NCI-H1048 (cell line): ENCODE data around the gene PTGDR.

ENCODE experiments used
- DNase-seq: peaks from one replicate; lab custom pipeline; 2025; lab: John Stamatoyannopoulos, UW

Gene PTGDR

GRCh38 chr14:52265253-52265652 is 2.2 kb upstream of the PTGDR start:
- DNase-seq: no peak

DNA sequence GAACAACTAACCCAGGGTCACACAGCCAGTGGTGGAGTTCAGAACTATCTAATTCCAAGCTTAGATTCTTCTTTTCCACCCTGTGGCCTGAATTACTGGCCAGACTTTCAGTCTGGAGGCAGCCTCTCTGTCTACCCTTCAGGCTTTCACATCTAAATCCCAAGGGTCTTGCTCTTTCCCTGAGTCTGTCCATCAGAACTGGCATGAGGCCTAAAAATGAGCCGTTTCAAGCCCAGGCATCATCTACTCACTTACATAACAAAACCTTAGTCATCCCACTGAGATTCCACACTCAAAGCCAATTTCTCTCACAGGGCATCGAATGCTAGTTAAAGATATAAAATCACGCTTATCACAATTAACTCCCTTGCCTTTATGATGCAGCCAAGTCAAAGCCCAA is 1.3 kb upstream of the PTGDR start:
- no peak for DNase-seq

GRCh38 chr14:52266782-52267181 is 716 bp upstream of the PTGDR start:
- DNase-seq: no peak

DNA sequence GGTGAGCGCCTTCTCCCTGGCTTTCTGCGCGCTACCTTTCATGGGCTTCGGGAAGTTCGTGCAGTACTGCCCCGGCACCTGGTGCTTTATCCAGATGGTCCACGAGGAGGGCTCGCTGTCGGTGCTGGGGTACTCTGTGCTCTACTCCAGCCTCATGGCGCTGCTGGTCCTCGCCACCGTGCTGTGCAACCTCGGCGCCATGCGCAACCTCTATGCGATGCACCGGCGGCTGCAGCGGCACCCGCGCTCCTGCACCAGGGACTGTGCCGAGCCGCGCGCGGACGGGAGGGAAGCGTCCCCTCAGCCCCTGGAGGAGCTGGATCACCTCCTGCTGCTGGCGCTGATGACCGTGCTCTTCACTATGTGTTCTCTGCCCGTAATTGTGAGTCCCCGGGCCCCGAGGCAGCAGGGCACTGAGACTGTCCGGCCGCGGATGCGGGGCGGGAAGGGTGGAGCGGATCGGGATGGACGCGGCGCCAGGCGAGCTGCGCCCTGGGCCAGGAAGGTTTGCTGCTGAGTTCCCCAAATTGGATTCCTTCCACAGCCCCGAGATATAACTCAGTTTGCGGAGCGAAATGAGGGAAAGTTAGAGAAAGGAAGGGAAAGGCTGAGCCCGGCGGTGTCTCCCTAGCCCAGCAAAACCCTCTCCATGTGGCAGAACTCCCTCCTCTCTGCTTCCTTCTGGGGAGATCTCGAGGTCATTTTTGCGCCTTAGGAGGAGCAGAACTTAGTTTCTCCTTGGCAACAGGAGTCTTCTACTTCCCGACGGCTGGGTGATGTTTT is 972 bp downstream of the PTGDR start:
- DNase-seq: no peak

DNA sequence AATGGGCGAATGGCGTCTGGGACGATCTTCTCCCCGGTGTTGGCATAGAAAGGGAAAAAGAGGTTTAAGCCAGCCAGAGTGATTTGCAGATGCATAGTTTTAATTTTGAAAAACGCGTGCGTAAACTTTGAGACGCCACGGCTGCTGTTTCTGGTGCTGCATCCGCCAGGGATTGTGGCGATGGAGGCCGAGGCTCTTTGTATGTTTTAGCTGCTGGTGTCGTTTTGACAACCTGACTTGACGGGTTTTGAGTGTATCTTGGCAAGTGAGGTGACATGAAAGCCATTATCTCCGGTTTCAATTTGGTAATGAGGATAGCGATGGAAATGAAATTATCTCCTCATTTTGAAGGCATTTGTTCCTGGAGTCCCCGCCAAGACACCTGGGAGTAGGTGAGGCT is 1.6 kb downstream of the PTGDR start:
- DNase-seq: no peak

GRCh38 chr14:52269982-52270381 is 2.5 kb downstream of the PTGDR start:
- no peak for DNase-seq

DNA sequence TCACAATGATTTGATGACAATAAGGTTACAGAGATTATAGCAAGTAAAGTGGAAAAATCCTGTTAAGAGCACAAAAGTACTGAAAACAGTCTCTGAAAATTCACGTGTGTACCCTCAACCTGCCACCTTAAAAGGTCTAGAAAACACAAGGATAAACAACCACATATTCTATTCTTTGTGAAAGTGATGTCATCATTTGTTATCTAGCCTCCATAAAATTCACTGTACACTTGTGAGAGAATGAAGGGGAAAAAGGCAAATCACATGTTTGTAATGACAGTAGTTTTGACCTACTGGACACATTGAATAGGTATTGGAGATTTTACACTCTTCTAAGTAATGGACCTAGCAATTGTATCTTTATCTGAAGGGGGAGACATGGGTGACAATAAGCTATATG is 4.0 kb downstream of the PTGDR start:
- no peak for DNase-seq

DNA sequence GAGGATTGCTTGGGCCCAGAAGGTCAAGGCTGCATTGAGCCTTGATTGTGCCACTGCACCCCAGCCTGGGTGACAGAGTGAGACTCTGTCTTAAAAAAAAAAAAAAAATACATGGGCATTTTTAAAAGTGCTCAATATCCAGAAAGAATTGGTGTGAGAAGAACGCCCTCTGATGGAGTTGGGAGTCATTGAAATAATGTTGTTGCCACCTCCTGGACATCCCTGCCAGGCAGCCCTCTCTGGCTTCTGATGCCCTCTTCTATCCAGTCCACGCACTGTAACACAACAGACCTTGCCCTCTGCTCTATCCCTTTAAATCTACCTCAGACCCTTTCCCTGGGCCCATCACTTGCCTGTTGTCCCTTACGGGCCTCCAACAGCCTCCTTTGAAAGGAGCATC is 4.9 kb downstream of the PTGDR start:
- DNase-seq: no peak

- no peak for DNase-seq
These were observed 7.9 kb downstream of the PTGDR start for GRCh38 chr14:52275372-52275771.

DNA sequence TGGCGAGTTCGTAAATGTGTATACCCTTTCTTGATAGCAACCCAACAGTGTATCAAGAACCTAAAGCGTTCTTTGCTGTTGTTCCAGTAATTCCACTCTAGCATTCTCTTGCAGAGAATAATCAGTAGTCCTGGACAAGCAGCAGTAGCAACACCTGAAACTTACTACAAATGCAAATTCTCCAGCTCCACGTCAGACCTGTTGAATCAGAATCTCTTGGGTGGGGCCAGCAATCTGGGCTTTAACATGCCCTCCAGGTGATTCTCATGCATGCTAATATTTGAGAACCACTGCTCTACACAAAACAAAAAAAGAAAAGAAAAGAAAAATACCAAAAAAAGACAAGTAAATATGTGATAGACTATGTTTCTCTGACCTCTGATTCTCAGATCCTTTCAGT is 10.1 kb downstream of the PTGDR start:
- no peak for DNase-seq

GRCh38 chr14:52279408-52279807 is 11.9 kb downstream of the PTGDR start:
- no peak for DNase-seq

DNA sequence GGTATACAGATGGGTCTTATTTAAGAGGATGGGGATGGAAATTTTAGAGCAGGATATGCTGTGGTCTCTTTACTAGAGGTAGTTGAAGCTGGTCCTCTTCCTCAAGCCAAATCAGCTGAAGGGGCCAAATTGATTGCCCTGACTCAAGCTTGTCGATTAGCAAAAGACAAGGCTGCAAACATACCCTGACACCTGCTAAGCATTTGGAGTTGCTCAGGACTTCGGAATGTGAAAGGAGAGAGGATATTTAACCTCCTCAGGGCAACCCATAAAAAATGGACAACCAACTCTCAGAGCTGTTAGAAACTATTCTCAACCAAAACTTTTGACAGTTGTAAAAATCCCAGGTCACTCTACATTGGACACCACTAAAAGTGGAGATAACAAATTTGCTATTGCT is 15.6 kb downstream of the PTGDR start:
- DNase-seq: no peak

GRCh38 chr14:52286661-52287649 is 19.5 kb downstream of the PTGDR start:
- no peak for DNase-seq

DNA sequence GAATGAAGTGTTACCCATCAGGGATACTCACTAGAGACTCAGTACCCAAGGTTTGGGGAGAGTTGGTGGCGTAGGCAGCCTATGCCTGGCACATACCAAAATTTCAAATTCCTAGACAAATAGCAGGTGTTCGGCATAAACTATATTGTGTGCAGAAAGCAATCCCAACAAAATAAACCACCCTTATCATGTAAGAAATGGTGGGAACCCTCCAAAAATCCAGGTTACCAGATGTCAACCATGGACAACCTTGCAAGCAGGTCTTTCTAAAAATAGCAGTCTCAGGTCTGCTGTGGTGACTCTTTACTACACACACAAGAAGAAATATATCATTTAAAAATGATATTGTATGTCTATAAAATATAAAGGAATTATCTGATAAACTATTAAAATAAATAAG is 28.9 kb downstream of the PTGDR start:
- no peak for DNase-seq

DNA sequence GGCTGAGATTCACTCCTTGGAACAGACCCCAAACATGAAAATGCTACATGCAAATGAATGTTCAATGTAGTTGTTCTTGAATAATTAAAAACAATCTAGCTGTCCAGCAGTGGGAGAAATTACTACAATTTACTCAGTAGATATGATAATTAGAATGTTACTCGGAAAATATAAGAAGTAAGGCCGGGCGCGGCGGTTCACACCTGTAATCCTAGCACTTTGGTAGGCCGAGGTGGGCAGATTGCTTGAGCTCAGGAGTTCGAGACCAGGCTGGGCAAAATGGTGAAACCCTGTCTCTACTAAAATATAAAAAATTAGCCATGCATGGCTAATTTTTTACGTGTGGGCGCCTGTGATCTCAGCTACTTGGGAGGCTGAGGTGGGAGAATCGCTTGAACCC is 31.3 kb downstream of the PTGDR start:
- DNase-seq: no peak

DNA sequence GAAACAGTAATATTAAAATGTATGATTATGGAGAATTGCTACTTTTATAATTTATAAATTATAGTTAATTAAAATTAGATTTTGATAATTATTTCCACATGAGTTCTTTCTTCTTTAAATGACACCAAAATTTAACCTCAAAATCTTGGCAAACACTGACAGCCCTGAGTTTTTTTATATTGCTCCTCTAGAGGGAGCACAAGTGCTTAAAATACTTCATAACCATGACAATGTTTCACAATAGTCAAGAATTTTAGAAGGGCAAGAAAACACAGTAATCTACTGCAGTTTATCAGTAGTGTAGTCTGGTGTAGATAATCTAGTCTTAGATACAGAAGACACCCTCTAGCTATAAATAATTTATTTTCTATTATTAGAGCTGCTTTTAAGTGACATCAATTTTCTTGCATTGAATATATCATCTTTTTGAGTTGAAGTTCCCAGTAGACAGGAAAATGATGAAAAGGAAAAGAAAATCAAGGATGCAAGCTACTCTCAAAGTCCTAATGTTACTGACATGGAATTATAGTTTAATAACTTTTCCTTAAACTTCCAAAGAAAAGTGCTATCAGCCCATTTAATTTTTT is 32.3 kb downstream of the PTGDR start:
- no peak for DNase-seq

GRCh38 chr14:52303236-52303635 is 35.7 kb downstream of the PTGDR start:
- DNase-seq: no peak

GRCh38 chr14:52304248-52304904 is 36.9 kb downstream of the PTGDR start:
- no peak for DNase-seq

GRCh38 chr14:52305014-52305413 is 37.5 kb downstream of the PTGDR start:
- DNase-seq: no peak

DNA sequence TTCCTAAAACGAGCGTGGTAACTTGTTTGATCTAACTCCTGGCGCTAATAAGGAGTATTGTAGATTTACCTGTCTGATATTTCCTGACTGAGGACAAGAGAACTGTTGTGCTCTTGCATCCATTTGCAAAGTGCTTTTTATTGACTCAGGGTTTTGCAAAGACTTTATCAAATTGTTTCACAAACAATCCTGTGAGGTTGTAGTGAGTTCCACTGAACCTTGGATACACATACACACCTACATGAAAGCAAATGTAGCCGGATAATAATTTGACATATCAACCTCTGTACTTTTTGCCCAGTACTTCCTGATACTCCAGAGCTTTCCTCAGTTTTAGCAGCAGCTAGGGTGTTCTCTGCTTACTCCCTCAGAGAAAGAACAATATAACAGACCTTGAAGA is 39.9 kb downstream of the PTGDR start:
- no peak for DNase-seq

DNA sequence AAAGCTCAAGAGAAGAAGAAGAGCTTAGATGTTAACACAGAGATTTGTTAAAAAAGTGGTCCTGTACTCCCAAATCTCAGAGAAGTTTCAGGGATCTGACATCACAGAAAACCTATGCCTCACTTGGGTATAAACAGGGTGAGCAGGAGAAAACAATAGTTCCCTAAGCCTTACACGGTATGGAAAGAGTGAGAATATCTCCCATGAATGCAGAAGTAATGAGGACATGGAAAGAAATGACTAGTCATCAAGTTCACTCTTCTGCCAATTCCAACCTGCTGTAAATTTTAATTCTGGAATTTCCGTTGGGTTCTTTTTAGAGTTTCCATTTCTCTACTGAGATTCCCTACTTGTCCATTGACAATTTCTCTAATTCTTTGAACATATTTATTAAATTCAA is 40.4 kb downstream of the PTGDR start:
- no peak for DNase-seq

GRCh38 chr14:52310541-52310940 is 43.0 kb downstream of the PTGDR start:
- DNase-seq: no peak
